Astrocyte (in vitro differentiated cells and primary cell): ENCODE measurements around the gene ENSA.

Source experiments
- CTCF ChIP-seq: IDR thresholded peaks from 2 replicates; pipeline ENCODE4 v1.5.1; 2011; ENCODE audit warnings: low read depth, mild to moderate bottlenecking, inconsistent platforms, low read length, moderate library complexity; ENCODE audit not compliant: insufficient read depth
- EZH2 ChIP-seq: IDR thresholded peaks from 2 replicates; pipeline ENCODE4 v1.6.1; 2012; ENCODE audit warnings: mild to moderate bottlenecking, low read length, inconsistent platforms; ENCODE audit not compliant: insufficient read depth

- no peak for TF ChIP-seq CTCF
- TF ChIP-seq EZH2: no peak
These were observed 33.1 kb downstream of the ENSA start for GRCh38 chr1:150596095-150596892.
